Measurements from ENCODE around the gene HK1.

Gene HK1

DNA sequence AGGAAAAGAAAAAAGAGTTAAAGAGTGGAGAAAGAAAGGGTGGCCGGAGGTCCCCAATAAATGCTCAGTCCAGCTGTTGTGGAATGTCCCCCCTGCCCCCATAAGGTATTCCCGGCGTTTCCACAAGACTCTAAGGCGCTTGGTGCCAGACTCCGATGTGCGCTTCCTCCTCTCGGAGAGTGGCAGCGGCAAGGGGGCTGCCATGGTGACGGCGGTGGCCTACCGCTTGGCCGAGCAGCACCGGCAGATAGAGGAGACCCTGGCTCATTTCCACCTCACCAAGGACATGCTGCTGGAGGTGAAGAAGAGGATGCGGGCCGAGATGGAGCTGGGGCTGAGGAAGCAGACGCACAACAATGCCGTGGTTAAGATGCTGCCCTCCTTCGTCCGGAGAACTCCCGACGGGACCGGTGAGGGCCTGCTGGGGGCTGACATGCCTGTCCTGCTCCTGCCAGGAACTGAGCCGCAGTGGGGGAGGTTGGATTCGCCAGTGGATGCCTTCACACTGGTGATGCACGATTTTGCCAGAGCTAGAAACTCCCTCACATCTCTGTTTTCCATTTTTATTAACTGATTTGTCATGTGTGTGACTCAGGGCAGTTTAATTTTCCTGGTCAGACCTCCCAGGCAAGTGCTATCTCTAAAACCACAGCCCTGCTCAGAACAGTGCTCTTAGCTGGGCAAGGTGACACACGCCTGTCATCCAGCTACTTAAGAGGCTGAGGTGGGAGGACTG is 104.3 kb downstream of the HK1 start:
- DNase-seq: no peak

DNA sequence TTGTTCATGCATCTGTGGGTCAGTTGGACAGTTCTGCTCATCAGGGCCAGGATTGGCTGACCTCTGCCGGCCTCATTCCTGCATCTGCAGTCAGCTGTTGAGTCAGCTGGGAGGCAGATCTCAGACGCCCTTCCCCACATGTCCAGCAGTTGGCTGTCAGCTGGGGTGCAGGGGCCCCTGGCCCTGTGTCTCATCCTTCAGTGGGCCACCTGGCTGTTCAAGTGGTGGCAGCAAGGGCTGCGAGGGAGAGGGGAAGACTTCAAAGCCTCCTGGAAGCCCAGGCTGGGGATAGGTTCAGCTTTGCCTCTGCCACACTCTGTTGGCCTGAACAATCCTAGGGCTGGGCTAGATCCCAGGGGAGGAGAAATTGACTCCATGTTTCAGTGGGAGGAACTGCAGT is 105.3 kb downstream of the HK1 start:
- no peak for DNase-seq

DNA sequence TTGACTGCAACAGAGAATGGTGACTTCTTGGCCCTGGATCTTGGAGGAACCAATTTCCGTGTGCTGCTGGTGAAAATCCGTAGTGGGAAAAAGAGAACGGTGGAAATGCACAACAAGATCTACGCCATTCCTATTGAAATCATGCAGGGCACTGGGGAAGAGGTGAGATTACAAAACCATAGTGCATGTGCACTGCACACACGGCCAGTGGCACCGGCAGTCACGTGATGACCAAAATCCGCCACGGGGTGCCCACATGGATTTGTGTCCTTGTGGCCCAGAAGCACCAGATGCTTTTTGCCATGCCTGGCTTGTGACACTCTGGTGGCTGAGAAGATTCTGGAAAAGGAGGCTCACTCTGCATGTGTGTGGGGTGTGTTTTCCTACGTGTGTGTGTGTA is 106.0 kb downstream of the HK1 start:
- DNase-seq: no peak

DNA sequence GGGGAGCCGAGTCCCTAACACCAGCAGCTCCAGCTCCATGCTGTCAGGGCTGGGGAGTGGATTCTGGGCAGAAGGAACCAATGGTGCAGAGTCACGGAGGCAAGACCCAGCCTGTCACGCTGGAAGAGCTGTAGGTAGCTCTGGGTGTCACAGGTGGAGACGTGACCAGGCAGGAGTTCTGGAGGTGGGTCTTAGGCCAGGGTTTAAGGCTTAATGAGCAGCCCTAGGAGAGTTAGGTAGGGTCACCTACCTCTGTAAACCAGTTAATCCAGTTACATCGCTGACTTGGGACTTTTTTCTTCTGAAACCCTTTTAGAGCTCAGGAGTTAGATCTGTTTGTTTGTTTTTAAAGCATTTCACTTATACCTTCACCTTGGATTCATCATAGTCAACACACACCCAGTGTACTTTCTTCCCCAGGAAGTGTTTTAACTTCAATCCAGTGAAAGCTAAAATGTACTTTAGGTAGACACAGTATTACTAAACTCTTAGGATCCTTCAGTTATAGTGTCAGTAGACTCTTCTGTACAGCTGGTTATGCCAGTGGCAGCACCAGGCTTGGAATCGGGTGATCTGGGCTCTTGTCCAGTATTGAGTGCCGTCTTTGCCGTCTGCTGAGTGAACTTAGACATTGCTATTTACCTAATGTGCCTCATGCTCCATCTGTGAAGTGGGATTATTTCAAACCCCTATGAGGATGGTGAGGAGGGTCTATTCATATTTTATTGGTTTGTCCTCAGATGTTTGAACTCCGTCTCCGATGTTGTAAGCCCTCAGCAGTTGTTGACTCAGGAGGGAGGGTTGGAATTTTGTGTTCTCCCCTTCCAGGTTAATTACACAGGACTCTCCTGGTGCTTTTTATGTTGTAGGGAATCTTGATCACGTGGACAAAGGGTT is 107.4 kb downstream of the HK1 start:
- no peak for DNase-seq

DNA sequence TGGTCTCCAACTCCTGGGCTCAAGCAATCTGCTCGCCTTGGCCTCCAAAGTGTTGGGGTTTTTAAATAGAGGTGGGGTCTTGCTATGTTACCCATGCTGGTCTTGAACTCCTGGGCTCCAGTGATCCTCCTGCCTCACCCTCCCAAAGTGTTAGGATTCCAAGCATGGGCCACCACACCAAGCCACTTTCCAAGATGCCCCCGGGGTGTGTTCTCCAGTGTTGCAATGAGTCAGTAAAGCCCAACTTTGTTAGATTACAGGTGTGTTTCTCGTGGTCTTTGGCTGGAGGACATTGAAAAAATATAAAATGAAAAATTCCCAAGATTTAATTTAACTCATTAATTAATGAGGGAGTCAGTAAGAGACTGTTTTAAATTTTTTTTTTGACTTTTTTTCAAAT is 109.2 kb downstream of the HK1 start:
- no peak for DNase-seq

DNA sequence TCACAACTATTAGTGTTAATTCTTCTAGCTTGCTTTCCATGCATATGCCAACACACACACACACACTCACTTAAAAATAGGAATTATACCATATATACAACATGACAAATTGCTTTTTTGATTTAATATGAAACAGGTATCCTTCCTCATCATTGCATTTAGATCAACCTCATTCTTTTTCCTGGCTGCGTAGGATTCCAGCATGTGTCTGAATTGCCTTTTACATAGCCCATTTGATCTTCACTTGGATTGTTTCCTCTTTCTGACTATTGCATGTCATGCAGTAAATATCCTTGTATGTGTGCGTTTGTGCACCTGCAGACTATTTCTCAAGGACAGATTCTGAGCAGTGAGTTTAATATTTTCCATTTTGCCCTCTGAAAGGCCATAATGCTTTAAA is 110.2 kb downstream of the HK1 start:
- no peak for DNase-seq

DNA sequence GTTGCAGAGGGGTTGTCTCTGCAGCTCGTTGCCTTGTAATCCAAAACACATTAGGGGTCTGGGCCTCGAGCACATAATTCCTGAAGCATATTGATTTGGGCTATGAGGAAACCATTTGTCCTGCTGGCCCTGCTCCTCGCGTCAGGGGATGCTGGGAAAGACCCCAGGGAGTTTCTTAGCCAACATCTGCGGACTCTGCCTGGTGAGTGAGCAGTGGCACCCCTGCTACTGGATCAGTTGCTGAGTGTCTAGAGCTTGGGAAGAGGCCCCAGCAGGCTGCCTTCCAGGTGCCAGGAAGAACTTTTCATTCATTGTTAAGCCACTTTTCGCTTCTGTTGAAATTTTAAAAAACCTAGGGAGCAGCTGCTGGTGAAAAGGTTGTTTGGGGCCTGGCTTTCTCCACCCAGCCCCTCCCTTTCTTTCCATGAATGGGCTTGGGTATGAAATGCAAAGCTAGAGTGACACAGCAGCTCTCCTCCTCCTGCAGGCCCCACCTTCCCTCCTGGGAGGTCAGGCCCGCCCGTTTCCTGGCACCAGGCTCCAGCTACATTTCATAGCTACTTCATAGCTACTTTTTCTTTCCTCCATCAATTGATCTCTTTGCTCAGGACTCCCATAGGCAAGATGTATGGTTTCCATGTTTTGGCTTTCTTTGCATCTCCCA is 111.7 kb downstream of the HK1 start:
- DNase-seq: no peak

DNA sequence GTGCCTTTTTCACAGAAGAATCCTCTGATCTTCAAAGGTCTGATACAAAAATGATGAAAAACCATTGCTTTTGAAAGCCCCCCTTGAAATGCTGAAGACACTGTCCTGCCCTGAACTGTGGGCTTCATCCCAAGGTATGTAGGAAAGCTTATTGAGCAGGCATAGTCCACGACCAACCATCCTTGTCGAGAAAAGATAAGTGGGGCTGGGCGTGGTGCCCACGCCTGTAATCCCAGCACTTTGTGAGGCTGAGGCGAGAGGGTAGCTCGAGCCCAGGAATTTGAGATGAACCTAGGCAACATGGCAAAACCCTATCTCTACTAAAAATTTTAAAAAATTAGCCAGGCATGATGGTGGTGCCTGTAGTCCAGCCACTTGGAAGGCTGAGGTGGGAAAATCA is 112.9 kb downstream of the HK1 start:
- DNase-seq: no peak

DNA sequence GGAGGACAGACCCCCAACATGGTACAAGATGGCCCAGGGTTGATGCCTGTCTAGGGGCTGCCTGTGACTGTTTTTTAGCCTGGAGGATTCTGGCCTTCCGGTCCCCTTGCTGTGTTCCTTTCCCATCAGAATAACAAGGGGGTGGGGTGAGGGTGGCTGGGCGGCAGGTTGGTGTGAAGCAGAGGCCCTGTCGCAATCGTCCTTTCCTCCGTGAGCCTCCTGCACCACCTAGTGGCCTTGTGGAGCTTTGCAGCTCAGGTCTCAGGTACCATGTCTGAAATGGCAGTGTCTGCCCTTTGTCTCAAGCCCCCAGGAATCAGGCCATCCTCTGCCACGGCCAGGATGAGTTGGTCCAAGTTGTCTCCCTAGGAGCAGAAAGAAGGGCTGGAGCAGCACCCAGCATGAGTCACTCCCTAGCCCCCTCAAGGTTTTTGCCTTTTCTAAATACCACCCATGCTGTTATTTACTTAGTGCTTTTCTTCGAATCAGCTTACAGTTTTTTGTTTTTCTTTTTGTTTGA is 114.2 kb downstream of the HK1 start:
- peak; percentile 61 for DNase-seq

DNA sequence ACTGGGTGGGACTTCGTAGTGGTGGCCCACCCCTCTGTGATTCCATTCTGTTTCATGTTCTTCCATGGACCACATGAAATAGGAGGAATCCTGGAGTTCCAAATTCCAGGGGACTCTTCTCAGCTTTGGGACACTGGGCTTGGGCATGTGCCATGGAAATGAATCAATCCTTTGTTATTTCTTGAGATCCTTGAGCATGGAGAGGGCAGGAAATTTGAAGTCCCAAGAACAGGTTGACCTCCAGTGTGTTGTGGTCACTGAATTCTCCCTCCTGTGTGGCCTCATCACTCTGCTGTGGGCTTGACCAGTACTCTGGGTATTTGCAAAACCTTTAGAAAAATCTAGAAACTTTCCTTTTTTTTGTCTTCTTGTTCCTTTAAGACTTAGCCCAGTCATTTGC is 115.7 kb downstream of the HK1 start:
- DNase-seq: no peak

DNA sequence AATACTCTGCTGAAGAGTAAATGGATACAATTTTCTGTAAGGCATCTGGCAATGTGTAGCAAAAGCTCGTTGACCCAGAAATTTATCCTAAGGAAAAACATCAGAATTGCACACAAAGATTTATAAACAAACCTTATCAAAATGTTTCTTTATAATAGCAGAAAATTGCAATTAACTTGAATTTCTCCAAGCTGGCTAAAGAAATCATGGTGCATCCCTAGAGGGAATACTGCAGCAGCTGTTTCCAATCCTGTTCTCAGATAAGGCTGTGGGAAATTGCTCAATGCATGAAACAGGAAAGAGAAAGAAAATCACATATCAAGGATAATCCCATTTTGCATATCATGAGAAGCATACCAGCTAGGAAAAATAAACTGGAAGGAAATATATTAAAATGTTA is 119.7 kb downstream of the HK1 start:
- DNase-seq: no peak

DNA sequence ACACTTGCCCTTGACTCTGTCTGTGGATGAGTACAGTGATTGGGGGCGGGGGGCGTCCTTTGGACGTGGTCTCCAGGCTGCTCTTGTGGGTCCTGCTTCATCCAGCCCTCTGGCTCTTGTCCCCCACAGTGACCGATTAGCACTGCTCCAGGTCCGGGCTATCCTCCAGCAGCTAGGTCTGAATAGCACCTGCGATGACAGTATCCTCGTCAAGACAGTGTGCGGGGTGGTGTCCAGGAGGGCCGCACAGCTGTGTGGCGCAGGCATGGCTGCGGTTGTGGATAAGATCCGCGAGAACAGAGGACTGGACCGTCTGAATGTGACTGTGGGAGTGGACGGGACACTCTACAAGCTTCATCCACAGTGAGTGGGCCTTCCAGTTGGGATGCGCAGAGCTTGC is 120.2 kb downstream of the HK1 start:
- DNase-seq: no peak

DNA sequence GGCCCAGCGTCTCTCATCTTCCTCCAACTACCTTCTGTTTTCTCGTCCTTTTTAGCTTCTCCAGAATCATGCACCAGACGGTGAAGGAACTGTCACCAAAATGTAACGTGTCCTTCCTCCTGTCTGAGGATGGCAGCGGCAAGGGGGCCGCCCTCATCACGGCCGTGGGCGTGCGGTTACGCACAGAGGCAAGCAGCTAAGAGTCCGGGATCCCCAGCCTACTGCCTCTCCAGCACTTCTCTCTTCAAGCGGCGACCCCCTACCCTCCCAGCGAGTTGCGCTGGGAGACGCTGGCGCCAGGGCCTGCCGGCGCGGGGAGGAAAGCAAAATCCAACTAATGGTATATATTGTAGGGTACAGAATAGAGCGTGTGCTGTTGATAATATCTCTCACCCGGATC is 122.6 kb downstream of the HK1 start:
- DNase-seq: no peak

DNA sequence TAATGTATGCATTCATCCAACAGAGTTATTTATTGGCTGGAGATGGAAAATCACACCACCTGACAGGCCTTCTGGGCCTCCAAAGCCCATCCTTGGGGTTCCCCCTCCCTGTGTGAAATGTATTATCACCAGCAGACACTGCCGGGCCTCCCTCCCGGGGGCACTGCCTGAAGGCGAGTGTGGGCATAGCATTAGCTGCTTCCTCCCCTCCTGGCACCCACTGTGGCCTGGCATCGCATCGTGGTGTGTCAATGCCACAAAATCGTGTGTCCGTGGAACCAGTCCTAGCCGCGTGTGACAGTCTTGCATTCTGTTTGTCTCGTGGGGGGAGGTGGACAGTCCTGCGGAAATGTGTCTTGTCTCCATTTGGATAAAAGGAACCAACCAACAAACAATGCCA is 123.1 kb downstream of the HK1 start:
- no peak for DNase-seq

DNA sequence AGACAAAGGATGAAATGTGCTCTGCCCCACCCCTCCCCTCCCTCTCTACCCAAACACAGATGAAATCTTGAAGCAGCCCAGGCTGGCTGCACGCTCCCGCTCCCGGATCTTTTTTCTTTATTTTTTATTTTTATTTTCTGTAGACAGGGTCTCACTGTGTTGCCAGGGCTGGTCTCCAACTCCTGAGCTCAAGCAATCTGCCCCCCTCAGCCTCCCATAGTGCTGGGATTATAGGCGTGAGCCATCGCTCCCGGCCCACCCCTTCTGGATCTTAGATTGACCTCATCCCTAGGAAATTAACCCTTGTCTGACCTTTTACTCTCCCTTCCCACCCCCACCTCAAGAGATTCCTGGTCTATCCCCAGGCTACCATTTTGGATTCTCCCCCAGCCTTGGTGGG is 124.1 kb downstream of the HK1 start:
- no peak for DNase-seq

DNA sequence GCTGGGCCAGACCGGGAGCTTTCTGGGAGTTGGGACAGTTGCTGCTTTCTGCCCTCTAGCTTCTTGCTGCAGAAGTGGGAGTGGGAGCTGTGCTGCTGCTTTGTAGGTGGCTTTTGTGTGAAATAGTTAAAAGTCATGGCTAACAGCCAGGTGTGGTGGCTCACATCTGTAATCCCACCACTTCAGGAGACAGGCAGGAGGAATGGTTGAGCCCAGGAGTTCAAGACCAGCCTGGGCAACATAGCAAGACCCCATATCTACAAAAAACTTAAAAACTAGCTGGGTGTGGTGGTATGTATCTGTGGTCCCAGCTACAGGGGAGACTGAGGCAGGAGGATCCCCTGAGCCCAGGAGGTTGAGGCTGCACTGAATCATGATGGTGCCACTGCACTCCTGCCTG is 124.8 kb downstream of the HK1 start:
- no peak for DNase-seq

DNA sequence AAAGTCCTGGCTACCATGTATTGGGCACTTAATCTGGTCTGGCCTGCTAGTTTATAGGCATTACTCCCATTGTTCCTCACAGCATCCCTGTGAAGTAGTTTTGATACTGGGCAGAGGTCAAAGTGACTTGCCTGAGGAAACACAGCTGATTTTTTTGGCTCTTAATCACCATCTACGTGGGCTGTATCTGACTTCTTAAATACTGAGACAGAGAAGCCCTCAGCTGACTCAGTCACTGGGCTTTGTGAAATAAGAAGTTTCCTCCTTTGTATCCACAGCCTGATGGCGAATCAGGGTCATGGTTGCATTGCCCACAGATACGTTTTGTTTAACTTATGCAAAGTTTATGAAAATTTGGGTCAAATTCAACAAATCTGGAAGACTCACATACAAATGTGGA is 125.2 kb downstream of the HK1 start:
- DNase-seq: no peak

DNA sequence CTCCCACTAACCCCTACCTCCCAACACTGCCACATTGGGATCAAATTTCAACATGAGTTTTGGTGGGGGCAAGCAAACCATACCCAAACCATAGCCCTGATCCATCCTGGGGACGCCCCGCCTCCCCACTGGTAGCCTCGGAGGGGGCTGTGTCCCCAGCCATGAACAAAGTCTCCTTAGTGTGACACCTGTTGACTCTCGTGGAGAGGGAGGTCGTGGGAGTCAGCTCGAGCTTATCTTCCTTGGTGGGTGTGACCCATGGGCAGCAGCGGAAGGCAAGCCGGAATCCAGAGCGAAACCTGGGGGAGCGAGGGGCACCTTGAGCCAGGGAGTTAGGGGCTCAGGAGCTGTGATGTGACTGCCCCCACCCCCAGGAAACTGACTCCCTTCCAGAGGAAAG is 126.5 kb downstream of the HK1 start:
- no peak for DNase-seq

DNA sequence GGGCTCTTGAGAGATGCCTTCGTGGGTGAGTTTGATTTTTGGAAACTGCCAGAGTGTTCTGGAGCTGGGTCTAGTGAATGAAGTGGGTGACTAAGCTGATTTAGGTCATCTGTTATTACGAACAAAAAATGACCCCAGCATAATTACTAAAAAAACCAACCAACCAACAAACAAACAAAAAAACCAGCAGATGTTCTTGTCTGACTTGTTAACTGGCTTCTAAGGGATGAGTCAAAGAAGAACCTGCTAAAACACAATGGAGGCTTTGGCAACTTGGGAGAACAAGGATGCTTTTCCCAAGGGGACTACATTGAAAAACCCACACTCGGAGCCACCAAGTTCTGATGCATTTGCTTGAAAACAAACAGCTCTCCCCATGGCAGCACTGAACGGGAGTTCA is 126.9 kb downstream of the HK1 start:
- no peak for DNase-seq

DNA sequence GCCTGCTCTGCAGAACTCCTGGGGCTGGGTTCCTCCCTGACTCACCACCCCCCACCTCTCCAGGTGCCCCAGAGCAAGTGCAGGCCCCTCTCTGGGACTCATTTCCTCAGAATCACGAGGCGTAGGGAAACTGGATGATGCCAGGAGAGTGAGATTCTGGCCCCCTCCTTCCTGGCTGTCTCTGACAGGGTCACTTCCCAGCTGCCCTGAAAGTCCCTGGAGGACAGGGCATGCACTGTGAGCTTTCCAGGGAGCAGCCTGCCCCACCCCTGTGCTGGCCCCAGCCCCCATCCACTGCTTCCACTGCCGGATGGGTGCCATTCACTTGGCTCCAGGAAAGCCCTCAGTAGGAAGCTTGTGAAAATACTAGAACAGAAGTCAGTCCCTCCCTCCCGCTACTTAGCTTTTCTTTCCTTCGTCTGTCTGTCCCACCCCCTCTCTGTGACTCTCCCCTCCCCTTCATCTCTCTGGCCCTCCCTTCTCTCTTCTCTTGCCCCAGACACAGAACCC is 128.1 kb downstream of the HK1 start:
- no peak for DNase-seq

DNA sequence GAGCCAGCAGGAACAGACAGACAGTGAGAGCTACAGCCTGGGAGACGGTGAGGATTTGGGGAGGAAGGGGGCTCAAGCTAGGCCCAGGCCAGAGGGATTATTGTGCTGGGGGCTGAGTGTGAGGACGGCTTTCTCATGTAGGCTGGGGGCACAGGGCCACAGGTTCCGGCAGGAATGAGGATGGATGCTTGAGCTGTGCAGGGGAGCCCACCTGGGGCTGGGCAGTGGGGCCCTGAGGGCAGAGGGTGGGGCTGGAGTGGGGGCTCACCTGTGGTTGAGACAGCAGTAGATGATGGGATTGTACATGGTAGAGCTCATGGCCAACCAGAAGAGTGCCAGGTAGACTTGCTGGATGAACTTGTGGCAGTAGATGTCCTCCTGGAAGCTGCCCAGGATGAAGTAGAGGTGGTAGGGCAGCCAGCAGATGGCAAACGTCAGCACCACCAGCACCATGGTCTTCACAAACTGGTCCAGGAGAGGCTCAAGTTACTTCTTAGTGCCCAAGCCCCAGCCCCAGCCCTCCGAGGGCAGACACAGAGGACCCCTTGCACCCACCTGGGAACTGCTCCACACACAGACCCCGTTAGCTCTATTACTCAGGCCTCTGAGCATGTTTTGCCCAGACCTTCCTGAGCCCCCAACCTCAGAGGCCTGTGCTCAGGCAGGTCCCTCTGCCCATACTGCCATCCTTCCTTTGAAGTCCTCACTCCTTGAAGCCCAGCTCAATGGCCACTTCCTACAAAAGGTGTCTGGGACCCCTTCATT is 128.7 kb downstream of the HK1 start:
- no peak for DNase-seq

DNA sequence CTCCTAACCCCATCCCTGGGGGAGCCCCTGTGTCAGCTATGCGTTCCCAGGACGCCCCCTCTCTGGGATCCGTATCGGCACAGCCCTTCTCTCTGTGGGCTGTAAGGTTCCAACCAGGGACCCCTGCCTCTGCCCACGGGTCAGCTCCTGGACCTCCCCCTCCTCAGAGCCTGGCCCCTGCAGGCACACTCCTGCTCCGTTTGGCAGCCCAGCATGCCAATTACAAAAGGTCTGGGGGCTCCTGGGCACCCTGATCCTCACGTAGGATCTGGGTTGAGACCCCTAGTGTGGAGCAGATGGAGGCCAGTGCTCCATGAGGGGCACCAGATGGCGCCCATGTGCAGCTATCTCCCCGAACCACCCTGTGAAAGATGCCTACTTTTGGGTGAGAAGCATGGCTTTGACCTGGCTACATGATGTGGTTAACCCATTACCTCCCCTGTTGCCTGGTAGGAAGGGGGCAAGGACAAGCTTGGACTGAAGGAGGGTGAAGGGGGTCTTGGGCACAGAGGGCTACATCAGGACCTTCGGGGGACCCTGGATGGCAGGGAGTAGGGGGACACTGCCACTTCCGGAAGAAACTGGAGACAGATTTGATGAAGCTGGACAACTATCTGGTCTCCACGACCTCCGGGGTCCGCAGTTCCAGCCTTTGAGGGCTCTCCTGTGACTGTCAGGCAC is 129.5 kb downstream of the HK1 start:
- DNase-seq: no peak

All from NCI-H2171 (cell line).